DMS 273 (cell line): Measurements from ENCODE around the gene RGCC.
"Not testable (repeated sequence)": the region's sequence is repeated elsewhere in the genome, so short reads cannot be mapped to it uniquely, and the experiment has no call there.

Experiments
- DNase-seq: peaks from one replicate; lab custom pipeline; 2025; ENCODE audit not compliant: unreplicated experiment; lab: John Stamatoyannopoulos, UW

The RGCC gene

GRCh38 chr13:41456768-41457588 lies at the start of gene RGCC:
Gene RGCC (plus strand): TSS chr13:41457550. CDS start chr13:41457708, 158 bp downstream.
- peak; percentile 70 for DNase-seq

GRCh38 chr13:41408121-41408520 lies 49.2 kb upstream of the RGCC start:
- no peak for DNase-seq

GRCh38 chr13:41408746-41409145 lies 48.6 kb upstream of the RGCC start:
- DNase-seq = no peak

- no peak for DNase-seq
These were observed 47.7 kb upstream of the RGCC start for GRCh38 chr13:41409611-41410010.

GRCh38 chr13:41411060-41411459 lies 46.3 kb upstream of the RGCC start:
- DNase-seq = no peak

GRCh38 chr13:41411522-41411921 lies 45.8 kb upstream of the RGCC start:
- peak; percentile 9 for DNase-seq

GRCh38 chr13:41413872-41414271 lies 43.5 kb upstream of the RGCC start:
- DNase-seq = no peak

- DNase-seq = no peak
These were observed 41.1 kb upstream of the RGCC start for GRCh38 chr13:41416276-41416675.

- DNase-seq = no peak
These were observed 39.3 kb upstream of the RGCC start for GRCh38 chr13:41418027-41418426.

- no peak for DNase-seq
These were observed 38.6 kb upstream of the RGCC start for GRCh38 chr13:41418731-41419130.

- DNase-seq = peak; percentile 10
These were observed 38.1 kb upstream of the RGCC start for GRCh38 chr13:41419206-41419605.

- no peak for DNase-seq
These were observed 37.2 kb upstream of the RGCC start for GRCh38 chr13:41420146-41420545.

GRCh38 chr13:41421330-41421729 lies 36.0 kb upstream of the RGCC start:
- not testable (repeated sequence) for DNase-seq

- DNase-seq = not testable (repeated sequence)
These were observed 35.4 kb upstream of the RGCC start for GRCh38 chr13:41421983-41422382.

GRCh38 chr13:41423259-41423658 lies 34.1 kb upstream of the RGCC start:
- not testable (repeated sequence) for DNase-seq

- DNase-seq = not testable (repeated sequence)
These were observed 32.7 kb upstream of the RGCC start for GRCh38 chr13:41424675-41425074.

- DNase-seq = no peak
These were observed 31.3 kb upstream of the RGCC start for GRCh38 chr13:41426047-41426446.

GRCh38 chr13:41427666-41428065 lies 29.7 kb upstream of the RGCC start:
- DNase-seq = no peak

- DNase-seq = no peak
These were observed 29.2 kb upstream of the RGCC start for GRCh38 chr13:41428155-41428554.

- not testable (repeated sequence) for DNase-seq
These were observed 23.3 kb upstream of the RGCC start for GRCh38 chr13:41434030-41434429.

GRCh38 chr13:41434831-41435520 lies 22.4 kb upstream of the RGCC start:
- DNase-seq = no peak

GRCh38 chr13:41443969-41444368 lies 13.4 kb upstream of the RGCC start:
- no peak for DNase-seq
